SHP77 (cell line): ENCODE results near the gene VHLL.
A peak's percentile ranks its signal among the peaks of the same experiment; 100 is the strongest.

Experiments used
- DNase-seq, 2 experiments: peaks; one replicate each; lab custom pipeline; 2025; lab: John Stamatoyannopoulos, UW

VHLL gene

GRCh38 chr1:156291226-156292061 lies 7.7 kb downstream of the VHLL start:
- DNase-seq: peak; percentile 84 to 95

GRCh38 chr1:156289857-156290256 lies 9.2 kb downstream of the VHLL start:
- no peak for DNase-seq

DNA sequence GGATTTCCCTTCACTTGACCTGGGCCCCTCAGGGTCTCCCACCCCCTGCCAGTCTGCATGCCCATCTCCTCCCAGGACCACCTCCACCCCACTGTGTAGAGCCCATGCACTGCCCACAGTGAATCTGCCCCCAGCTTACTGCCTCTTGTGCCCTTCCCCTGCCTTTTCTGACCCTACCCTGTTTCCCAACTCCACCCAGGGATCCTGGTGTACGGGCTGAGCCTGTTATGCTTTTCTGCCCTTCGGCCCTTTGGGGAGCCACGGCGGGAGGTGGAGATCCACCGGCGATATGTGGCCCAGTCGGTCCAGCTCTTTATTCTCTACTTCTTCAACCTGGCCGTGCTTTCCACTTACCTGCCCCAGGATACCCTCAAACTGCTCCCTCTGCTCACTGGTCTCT lies 13.0 kb downstream of the VHLL start:
- no peak for DNase-seq

DNA sequence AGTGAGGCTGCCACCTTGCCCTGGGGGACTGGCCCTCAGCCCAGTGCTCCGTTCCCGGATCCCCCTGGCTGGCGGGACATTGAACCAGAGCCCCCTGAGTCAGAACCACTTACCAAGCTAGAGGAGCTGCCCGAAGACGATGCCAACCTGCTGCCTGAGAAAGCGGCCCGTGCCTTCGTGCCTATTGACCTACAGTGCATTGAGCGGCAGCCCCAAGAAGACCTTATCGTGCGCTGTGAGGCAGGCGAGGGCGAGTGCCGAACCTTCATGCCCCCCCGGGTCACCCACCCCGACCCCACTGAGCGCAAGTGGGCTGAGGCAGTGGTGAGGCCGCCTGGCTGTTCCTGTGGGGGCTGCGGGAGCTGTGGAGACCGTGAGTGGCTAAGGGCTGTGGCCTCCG lies 13.7 kb downstream of the VHLL start:
- DNase-seq: no peak

GRCh38 chr1:156284757-156285156 lies 14.3 kb downstream of the VHLL start:
- no peak for DNase-seq

GRCh38 chr1:156284112-156284511 lies 15.0 kb downstream of the VHLL start, which contains the start of gene TMEM79:
TMEM79 (plus strand) TSS chr1:156284325; CDS start chr1:156285227, 902 bp downstream.
- no peak for DNase-seq

- no peak for DNase-seq
Measured at GRCh38 chr1:156283521-156283920, 15.6 kb downstream of the VHLL start.

DNA sequence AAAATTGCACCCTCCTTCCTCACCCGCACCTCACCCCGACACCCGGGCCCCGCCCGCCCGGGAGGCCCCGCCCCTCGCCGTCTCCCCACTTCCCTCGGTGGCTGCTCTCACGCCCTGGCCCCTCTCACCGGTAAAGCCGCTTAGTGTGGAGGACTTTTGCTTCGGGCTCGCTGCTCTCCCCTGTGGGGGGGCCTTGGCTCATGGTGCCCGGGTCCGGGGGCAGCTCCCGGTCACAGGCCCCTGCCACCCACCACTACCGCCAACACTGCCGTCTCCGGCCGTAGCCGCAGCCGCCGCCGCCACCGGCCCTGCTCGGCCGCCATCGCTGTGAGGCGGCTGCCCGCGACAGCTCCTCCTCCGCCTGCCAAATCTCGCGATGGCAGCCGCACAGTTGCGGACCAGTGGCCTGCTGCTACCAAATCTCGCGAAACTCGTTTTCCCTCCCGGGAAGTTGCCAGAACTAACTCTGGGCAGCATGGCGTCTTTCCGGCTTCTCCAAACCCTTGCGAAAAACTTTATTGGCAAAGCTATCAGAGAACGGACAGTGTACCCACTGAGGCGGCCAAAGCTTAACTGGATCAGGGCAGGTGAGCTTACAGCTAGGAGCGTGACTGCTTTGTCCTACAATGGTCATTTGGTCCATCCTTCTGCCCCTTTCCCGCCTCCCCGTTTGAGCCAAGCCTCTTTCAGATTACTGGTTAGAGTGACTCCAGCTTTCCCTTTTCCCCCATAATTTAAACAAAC lies 16.5 kb downstream of the VHLL start, which contains the start of gene SMG5:
SMG5 (minus strand) TSS at position 347 of the 744 bp plus-strand sequence; CDS start at position 202, 145 bp downstream.
- peak; percentile 100 for DNase-seq

- peak; percentile 28 to 38 for DNase-seq
Measured at GRCh38 chr1:156281693-156282478, 17.2 kb downstream of the VHLL start.

- DNase-seq: no peak
Measured at GRCh38 chr1:156281281-156281680, 17.8 kb downstream of the VHLL start.

DNA sequence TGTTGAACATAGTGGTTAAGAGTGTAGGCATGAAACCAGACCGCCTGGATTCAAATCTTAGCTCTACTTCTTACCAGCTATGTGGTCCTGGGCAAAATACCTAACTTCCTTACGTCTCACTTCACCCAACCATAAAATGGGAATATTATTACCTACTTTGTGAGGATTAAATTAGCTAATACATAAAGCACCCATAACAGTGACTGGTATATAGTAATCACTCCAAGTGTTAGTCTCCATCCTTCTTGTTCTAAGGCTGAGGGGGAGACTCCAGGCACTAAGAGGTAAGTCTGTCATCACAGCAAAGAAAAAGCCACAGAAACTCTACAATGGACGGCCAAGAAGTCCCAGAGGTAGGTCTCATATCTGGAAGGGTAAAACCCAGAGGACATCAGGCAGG lies 19.3 kb downstream of the VHLL start:
- no peak for DNase-seq

GRCh38 chr1:156276966-156277381 lies 22.1 kb downstream of the VHLL start:
- no peak for DNase-seq

- DNase-seq: no peak
Measured at GRCh38 chr1:156276532-156276931, 22.6 kb downstream of the VHLL start.

DNA sequence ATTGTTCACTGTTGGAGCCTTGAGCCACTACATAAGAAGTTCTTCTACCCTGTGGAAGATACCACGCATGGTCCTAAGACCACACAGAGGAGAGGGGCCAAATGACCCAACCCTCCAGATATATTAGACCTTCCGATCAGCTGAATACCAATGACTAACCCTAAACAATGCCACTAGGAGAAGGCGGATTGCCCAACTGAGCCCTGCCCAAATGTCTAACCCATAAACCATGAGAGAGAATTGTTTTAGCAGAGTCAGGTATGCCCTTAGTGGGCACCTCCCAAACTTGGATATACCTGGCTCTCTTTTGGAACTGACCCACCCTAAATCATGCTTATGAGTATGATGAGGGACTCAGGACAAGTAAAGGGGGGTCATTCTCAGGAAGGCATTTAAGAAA lies 28.8 kb downstream of the VHLL start:
- no peak for DNase-seq

- no peak for DNase-seq
Measured at GRCh38 chr1:156268336-156268735, 30.8 kb downstream of the VHLL start.

DNA sequence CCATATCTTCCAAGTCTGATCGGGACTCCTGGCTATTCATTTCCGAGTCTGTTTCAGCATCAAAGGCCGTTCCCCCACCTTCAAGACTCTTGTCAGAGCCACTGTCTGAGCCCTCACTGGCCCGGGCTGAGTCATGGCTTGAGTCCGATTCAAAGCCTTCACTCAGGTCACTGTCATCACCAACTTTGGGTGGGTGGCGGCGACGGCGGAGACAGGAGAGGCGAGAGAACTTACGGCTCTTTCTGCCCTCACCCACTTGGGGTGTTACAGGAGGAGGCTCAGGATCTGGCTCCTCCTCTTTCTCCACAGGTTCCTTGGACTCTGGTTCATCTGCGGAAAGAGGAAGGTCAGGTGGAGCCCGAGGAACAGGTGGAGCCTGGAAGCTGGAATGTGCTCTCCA lies 33.1 kb downstream of the VHLL start:
- DNase-seq: no peak

DNA sequence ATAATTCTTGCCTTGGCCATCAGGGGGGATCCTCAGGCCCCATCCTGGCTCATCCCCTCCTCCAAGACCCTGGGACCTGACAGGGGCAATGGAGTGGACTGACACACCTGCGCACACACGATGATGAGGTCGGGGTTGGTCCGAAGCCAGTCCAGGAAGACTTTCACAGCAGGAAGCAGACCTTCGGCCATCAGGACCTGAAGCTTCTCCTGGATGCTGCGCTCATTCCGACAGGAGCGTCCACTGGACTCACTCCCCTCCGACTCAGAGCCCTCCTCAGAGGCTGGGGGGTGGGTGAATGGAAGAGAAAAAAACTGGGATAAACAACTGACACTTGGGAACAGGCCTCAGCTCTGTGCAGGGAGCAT lies 35.8 kb downstream of the VHLL start:
- DNase-seq: no peak

GRCh38 chr1:156262461-156263287 lies 36.4 kb downstream of the VHLL start:
- no peak for DNase-seq

DNA sequence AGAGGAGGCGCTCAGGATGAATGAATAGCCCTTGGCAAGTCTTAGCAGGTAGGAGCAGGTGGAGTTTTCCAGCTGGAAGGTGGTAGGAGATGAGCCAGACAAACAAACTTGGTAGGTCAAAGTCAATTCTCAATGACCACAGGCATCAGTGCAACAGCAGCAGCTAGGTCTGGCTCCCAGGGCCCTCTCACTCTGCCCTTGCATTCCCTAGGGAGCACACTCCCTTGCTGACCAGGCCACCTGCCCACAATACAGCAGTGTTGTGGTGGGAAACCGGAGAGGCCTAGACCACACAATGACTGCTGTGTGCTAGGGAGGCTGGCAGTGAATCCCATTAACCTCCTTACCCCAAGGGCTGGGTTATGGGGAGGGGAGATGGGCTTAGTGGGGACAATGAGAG lies 38.2 kb downstream of the VHLL start:
- no peak for DNase-seq

DNA sequence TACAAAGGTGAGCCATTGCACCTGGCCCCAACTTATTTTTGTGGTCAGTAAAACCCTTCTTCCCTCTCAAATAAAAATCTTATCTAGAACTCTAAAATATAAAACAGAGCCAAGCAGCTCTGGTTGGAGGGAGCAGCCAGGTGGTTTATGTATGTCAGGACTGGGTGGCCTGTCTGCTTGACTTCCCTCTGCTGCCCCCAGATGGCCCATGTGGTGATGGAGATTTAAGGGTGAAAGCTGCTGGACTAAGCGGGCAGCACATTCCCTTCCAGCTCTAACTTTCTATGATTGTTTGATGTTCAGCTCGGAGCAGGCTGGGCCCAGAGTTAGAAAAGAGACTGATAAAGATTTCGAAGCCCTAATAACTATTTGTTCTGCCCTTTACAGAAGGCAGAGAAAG lies 39.3 kb downstream of the VHLL start:
- no peak for DNase-seq

DNA sequence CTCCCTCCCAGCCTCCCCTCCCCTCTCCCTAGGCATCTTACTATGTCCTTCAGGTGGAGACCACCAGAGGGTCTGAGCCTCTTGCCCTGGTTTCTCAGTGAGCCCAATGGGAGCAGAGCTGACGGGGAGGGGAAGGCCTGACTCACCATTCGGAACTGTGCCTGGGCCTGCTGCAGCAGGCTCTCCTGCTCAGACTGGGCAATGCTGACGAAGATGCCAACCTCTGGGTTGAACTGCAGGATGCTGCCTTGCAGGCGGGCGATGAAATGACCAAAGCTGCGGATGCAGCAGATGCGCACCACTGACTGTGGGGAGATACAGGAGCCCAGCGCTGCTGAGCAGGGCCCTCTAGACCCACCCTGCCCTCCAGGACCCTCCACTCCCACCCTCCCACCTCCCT lies 40.2 kb downstream of the VHLL start:
- no peak for DNase-seq
